Occipital lobe (tissue), 2 donors: Measurements from ENCODE around the gene GRM4. TPM values are rescaled to one million over a fixed set of nuclear protein-coding genes. Genes with fewer than 3 reads are reported as not detected.

Experiments used
- DNase-seq: peaks from one replicate; lab custom pipeline; 2025; lab: John Stamatoyannopoulos, UW
- total RNA-seq: library from RNA; depleted of rRNA; stranded (reverse); fragments of >200 nt; gene quantifications from one replicate; pipeline ENCODE4 v1.2.3, GENCODE V29; 2014

The GRM4 gene
- total RNA-seq, 1 donor from 2014 or later = 0.94 TPM

DNA sequence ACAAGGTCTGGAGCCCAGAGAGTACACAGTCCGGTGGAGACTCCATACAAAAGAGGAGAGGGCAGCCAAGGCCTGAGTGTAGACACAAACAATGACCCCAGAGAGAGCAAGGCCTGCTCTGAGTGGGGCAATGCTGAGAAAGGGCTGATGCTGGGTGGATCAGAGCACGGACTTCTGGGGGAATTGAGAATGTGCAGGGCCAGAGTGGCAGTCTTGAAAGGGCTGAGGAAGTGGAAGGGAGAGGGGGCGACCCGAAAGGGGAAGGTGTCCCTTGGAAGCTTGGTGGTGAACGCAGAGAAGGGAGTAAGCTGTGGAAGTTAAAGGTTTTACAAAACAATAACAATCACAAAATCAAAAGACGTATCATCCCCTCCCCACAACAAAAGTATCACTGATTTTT lies 12.0 kb upstream of the GRM4 start:
- DNase-seq = no peak

DNA sequence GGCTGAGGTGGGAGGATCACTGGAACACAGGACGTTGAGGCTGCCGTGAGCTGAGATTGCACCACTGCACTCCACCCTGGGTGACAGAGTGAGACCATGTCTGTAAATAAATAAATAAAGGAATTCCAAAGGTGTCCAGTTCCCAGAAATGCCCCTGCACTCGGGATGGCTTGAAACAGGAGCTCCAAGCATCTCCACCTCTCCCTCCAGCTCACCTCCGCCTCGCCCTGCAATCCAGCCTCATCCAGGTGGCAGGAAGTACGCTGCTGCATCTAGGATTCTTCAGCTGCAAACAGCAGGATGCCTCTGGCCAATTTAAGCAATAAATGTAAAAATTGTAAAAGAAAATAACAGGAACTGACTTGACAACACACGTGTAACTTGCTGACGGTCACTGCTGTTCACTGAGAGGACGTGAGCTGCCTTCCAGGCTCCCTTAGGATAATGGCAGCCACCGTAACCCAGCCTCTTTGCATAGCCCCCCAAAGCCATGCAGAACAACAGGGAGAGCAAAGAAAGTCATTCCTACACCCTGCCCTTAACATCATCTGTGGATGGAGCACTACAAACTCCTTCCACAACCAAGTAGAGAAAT lies 11.4 kb upstream of the GRM4 start:
- DNase-seq = no peak

DNA sequence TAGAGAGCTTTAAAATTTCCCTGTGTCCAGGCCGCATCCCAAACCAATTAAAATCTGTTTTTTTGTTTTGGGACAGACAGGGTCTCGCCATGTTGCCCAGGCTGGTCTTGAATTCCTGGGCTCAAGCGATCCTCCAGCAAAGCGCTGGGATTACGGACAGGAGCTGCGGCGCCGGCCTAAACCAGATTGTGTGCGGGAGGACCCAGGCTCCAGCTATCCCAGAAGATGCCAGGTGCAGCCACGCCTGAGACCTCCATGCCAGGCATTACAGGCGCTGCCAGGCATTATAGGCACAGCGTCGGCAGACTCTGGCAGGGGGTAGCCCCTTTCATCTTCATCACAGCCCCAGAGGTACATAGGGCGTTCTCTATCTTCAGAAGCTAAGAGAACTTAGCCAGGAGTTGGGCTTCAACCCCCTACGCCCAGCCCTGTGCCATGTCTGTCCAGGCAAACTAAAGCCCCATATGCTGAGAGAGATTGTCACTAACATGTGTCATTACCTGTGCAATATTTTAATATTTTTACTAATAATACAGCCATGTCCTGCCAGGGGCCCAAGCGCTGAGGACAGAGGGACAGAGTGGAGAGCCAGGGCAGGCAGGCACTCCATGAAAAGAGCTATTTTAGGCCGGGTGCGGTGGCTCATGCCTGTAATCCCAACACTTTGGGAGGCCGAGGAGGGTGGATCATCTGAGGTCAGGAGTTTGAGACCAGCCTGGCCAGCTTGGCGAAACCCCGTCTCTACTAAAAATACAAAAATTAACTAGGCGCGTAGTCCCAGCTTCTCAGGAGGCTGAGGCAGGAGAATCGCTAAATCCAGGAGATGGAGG lies 9.8 kb upstream of the GRM4 start:
- no peak for DNase-seq

DNA sequence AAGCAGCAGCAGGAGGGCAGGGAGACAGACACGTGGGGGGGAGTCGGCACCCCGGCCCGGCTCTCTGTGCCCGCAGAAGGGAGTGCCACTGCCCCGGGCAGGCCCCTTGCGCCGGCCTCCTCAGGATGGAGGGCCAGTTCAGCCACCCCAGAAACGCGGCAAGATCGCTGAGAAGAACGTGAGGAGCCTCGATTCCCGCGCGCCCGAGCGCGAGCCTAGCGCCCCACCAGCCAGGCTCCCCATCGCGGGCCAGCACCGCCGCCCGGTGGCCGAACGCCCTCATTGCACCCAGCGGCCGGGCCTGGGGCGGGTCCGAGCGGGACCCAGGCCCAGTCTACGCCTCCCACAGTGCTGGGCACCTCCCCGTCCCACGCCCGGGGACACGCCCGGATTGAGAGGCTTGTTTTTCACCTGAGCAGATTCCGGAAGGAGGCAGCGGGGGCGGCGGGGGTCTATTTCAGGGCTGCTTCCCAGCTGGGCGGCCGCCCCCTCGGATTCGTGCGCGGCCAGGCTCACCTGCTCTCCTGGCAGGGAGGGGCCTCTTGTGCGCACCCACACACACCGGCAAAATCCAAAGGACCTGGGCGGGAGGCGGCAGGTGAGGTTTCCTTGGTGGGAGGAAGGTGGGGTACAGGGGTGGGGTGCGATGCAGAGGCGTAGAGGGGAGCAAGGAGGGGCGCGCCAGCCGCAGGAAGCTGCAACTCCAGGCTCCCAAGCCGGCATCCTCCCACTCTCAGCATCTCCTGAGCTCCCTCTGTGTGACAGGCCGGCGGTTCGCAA lies 9.0 kb upstream of the GRM4 start:
- no peak for DNase-seq

DNA sequence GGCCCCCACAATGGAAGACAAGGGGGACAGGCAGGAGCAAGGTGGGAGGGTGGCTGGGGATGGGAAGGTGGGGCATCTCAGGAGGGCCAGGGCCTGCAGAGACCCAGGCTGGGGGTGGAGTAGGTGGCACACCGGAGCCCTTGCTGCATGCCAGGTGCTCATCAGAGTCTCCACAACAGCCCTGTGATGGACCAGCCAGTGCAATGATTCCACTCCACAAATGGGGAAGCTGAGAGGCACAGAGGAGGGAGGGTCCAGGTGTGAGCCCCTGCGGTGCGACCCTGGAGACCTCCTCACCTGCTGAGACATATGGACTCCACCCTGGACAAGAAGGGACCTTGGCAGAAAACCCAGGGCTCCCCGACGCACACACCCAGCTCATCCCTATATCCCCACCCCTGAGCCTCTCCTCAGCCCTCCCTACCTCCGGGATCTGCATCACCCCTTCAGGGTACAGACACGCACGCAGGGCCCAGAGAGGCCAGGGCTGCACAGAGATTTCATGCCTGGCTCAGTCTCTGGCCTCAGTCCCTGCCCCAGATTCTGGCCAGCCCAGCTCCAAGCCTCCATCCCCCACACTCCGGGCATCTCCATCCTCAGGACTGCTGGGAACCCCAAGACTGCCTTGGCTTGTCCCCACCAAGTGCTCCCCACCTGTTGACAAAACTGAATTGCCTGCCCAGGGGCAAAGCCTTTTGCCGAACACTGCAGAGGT lies 7.1 kb upstream of the GRM4 start:
- DNase-seq = no peak

DNA sequence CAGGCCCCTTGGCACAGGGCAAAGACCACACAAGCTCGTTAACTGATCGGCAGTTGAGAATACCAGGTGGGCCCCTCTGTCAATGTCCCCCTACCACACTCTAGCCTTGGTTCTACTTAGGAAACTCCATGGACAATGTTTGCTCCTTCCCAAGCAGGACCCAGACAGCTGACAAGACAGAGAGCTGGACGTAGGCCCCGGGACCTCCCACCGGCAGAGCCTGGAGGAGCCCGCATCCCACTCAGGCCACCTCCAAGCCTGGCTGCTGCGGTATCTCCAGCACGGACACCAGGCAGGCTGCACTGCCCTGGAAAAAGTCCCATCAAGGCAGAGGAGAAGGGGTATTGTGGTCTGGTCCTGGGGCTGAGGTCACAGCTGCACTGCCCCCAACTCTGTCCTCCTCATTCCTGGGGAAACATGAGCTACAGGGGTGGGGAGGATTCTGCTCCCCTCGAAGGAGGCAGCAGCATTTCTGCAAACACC lies 6.2 kb upstream of the GRM4 start:
- DNase-seq = no peak

DNA sequence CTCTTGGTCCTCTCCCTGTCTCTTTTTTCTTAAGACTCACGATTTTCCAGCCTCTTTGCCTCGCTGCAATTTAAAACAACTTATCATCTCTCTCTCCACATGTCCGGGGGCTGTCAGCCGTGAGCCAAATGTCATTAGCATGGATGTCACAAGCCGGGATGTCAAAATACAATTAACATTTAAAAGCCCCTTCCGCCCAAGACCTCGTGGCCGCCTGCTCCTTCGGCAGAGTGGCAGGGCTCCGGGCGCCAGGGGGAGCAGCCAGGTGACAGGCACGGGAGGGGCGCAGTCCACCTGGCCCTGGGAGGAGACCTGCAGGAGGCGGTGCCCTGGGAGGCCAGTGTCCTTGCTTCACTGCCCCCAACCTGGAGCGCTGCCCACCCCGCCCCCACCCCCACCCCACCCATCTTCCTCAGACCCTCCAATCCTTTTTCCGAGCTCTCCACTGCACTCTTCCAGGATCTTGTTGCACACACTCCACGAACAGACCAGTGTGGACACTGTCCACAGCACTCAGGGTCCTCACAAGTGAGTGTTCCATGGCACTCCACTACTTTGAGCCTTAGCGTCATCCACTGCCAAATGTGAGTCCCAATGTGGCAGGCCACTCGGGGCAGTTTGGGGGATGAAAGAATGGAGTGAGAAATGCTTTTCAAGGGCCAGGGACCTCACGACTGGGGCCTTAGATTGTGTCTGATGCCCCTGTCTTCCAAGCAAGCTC lies 5.6 kb upstream of the GRM4 start:
- DNase-seq = no peak

DNA sequence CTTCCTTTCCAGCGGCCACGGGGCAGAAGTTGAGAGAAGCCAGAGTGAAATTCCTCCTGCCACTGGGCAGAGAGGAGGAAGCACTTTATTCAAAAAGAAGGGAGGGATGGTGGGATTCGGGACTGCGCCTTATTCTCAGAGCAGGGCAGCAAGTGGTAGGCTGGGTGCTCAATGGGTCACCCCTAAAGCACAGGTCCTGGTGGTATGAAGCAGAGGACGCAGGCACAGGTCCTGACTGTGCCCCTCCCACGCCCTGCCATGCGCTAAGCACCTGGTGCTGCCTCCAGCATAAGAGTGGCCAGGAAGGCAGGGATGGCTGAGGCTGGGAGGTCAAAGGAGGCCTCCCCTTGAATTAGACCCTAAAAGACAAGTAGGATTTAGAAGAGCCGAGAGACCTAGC lies 4.9 kb upstream of the GRM4 start:
- no peak for DNase-seq

DNA sequence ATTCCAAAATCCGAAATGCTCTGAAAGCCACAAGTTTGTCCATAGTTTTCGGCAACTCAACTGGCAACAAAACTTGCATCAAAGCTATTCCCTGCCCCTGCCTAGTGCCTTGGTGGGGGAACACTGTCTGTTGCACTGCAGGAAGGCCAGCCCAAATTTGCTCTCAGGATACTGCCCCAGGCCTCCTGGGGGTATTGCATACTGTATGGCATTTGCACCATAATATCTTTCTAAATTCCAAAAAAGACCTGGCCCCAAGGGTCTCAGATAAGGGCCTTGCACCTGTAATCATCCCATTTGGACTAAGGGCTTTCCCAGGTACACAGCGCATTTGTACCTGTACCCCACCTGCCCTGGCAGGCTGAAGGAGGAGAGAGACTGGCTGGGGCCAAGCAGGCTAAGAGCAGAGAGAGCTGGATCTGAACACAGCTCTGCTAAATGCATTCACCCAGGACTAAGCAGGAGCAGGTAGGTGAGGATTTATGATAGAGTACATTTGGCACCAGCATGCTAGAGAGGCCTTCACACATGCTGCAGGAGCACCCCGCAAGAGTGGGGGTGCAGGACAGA lies 4.0 kb upstream of the GRM4 start:
- no peak for DNase-seq

DNA sequence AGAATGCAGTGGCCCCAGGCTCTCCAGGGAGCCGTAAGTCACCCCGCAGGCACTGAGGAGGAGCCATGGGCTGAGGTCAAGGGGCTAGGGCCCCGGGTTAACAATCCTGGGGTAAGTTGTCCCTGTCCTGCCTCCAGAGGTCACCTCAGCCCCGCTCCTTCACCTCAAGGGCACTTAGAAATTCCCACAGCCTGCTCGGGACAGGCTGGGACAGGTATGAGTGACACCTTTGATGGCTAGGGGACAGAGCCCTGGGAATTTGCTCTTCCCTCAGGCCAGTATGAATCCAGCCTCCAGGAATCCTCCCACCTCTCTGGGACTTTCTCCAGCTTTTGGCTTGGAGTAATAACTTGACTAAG lies 3.5 kb upstream of the GRM4 start:
- DNase-seq = no peak

DNA sequence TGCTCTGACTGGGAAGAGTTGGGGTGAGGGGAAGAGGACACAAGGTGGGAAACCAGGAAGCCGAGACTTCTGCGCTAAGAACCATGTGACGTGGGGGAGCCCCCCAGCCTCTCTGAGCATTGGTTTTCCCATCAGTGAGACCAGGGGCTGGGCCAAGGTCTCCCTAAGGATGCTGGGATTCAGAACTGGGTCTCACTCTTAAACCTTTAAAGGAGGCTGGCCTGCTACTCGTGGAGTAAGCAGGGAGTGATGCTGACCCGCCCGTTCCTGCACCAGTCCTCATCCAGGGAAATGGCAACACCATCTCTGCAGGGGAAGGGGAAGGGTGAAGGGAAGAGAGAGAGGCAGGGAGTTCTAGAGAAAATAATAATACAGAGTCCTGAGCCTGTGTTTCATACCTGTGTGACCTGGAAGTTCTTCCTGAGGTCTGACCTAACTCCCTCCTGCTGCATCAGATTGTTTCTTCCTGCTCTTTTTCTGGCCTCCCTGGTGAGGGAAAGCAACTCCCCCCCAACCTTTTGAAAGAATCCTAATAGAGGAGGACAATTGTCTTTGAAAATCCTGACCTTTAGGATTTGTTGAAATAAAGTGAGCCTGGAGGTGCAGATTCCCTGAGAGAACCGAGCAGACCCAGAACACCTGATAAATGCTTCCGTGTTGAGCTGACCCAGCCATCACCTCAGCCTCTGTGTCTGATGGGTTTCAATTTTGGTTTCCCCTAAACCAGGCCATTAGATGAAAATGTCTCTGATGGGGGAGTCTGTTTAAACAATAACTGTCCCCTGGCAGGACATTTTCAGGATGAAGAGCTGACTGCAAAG lies 3.0 kb upstream of the GRM4 start:
- DNase-seq = no peak

DNA sequence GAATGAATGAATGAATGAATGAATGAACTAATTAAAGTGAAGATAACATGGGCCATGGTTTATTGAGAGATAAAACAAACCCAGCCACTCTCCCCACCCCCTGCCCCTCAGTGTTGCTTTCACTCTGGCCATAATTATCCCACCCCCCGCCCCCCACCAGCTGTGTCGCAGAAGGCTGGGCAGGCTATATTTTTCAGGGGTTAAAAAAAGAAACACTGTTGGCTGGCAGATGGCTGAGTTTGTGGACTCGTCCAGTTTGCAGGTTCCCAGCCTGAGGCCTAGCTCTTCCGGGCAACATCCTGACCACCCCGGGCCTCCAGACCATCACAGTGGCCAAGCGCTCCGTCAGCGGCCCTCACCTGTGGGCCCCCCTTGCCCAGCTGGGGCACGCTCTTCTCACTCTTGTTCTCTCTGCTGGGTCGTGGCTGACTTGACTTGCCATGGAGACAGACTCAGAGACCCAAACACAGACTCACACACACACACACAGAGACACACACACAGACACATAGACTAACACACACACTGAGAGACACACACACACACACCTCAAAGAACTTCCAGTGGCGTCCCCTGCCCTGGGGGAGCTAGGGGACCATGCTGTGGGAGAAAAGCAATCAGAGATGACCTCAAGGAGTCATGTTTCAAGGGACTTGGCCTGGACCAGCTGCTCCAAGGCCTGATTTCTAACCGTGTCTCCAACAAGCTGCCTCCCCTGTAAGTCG lies 2.2 kb upstream of the GRM4 start:
- DNase-seq = no peak

DNA sequence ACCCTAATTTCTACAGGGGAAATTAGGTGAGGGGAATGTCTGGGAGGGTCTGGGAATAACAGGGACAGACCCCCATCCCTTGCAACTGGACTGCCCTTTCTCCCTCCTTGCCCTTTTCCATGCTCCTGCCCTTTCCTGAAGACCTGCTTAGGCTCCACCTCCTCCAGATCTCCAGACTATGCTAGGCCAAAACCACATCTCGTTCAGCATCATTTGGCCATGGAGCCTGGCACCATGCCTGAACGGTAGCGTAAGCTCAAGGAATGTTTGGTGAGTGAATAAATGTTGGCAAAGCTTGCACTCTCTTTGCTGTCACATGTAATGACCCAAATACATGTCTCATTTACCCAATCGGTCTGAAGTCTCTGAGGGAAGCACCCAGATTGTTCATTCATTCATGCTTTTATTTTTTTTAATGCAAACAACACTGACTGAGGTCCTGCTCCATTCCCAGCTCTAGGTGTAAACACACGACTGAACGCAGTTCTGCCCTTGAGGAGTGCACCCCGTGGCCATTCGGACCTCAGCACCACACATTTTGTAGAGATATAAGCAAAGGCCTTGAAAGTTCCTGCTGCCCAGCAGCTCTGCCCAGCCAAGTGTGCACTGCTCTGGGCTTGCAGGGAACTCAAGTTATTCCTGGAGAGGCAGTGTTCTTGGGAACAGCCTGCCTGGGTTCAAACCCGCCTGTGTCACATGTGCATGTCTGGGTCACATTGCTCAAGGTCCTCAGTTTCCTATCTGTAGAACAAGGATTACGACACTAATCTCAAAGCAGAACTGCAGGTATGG lies 1.1 kb upstream of the GRM4 start:
- no peak for DNase-seq

DNA sequence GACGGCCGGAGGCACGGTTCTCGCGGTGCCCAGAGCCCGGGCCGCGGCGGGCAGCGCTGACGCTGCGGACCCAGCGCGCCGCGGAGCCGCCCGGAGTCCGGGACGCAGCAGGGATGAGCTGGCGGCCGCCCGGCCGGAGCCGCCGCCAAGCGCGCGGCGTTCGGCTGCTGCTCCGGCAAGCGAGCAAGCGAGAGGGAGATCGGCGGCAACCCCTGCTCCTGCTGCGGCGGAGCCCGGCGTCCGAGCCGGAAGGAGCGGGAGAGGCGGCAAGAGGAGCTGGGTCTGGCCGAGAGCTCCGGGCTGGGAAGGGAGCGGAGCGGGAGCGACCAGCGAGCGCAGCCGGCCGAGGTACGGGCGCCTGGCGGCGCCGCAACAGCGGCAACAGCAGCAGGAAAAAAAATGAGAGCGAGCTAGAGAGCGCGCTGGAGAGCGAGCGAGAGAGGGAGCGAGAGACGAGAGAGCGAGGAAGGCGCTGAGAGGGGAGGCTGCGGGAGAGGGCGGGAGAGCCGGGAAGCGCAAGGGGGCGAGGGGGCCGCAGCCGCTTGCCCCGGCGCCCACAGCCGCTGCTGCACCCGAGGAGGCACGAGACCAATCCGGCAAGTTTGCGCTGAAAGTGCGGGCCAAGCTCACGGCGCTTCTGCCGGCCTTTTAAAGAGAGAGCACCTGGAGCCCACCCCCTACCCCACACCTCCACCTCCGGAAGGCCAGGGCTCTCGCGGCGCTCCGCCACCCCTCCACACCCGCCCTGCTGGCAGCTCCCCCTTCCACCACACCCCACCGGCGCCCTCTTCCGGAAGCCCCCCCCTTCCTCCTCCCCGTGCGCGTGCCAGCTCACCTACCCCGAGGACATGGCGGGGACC lies 496 bp downstream of the GRM4 start:
- no peak for DNase-seq

DNA sequence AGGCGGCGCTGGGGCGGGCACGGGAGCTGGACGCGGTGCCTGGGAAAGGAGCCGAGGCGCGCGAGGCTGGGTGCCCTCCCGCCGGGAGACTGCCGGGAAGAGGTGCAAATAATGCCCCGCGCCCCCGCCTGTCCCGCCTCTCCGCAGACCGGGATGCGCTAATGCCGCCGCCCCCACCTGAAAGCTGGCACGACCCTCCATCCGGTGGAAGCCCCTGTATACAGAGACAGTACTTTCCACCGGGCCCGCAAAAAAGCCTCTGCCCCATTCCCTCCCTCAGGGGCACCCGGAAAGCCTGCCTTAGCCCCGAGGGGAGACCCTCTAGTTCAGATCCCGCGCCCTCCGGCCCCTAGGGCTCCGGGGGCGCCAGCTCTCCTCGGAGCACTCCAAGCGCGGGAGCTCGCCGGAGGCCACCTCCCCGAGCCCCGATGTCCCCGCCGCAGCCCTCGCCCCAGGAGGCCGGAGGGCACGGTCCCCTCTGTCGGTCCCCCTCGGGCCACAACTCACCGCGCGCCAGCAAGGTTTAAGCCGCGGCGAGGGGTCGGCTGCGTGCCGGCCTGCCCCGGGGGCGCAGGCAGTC lies 1.2 kb downstream of the GRM4 start:
- DNase-seq = no peak

DNA sequence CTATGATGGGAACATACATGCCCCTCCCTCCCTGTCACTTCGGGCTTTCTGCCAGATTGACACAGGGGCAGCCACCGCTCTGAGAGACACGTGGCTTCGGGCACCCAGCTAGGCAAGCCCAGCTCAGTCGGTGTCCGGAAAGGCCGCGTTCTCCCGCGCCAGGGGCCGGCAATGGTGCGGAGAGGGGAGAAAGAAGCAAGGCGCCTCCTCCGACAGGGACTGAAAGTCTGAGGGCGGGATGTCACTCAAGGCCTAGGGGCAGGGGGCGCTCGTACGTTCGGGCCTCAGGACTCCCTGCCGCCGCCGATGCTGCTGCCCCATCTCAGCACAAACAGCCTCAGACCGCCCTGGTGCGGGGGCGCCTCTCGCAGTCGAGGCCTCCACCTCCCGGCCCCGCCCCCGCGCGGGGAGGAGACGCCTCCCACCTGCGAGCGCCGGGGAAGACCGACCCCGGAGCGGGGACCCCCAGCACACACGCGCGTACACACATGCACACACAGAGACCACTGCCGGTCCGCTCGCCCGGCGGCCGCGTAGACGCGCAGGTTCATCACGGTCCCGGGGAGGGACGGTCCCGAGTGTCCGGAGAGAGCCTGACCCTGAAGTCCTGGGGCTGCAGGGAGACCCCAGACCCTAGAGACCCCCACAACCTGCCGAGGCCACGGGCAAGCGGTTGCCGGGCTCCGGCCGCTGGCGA lies 1.9 kb downstream of the GRM4 start:
- DNase-seq = no peak
